Esophagus (tissue), 2 donors: Measurements from ENCODE around the gene ADARB2. TPM values are rescaled to one million over a fixed set of nuclear protein-coding genes. Genes with fewer than 3 reads are reported as not detected.

ENCODE experiments used
- H3K27ac ChIP-seq, 2 donors: one replicate each; pipeline ENCODE4 v1.5.1; 2013; ENCODE audit warnings: low read depth in 2 of 2, mild to moderate bottlenecking in 2 of 2, inconsistent platforms in 1 of 2, low read length in 1 of 2, moderate library complexity in 1 of 2
- H3K27me3 ChIP-seq, 2 donors: one replicate each; pipeline ENCODE4 v1.6.1; 2013; ENCODE audit warnings: low read length in 2 of 2, control low read depth in 1 of 2, mild to moderate bottlenecking in 1 of 2; ENCODE audit not compliant: insufficient read depth in 2 of 2, control insufficient read depth in 1 of 2
- H3K36me3 ChIP-seq, 2 donors: one replicate each; pipeline ENCODE4 v1.6.1; 2013; ENCODE audit warnings: low read length in 1 of 2; ENCODE audit not compliant: control insufficient read depth in 2 of 2, insufficient read depth in 2 of 2
- H3K4me1 ChIP-seq, 2 donors: one replicate each; pipeline ENCODE4 v1.6.1; 2013; ENCODE audit warnings: low read length in 1 of 2; ENCODE audit not compliant: control insufficient read depth in 2 of 2, insufficient read depth in 2 of 2
- H3K4me3 ChIP-seq, 2 donors: one replicate each; pipeline ENCODE4 v1.5.1; 2013; ENCODE audit warnings: low read length in 2 of 2, mild to moderate bottlenecking in 2 of 2, low read depth in 1 of 2, moderate library complexity in 1 of 2
- H3K9me3 ChIP-seq, 2 donors: one replicate each; pipeline ENCODE4 v1.6.1; 2013; ENCODE audit warnings: mild to moderate bottlenecking in 2 of 2, low read depth in 1 of 2, low read length in 1 of 2, moderate library complexity in 1 of 2; ENCODE audit not compliant: control insufficient read depth in 2 of 2, insufficient read depth in 1 of 2
- WGBS, 2 donors: extraction: QIAGEN DNeasy Blood & Tissue Kit; methylation state at CpG; one replicate each; pipeline ENCODE4 v1.1.7; 2013; 5-methylcytosine and 5-hydroxymethylcytosine counted together
- polyA plus RNA-seq, 2 donors: library from polyadenylated mRNA; stranded (reverse); fragments of 200-250 nt; gene quantifications; one replicate each; pipeline ENCODE4 v1.2.3, GENCODE V29; 2013
- donor health status: healthy with polysubstance abuse.
- donor health status: Bipolar disorder and iron deficiency.

ADARB2 gene
- polyA plus RNA-seq, 2 donors, result 0.33 to 0.65 TPM

- Histone ChIP-seq H3K4me3 (no peak overlapping the region), H3K27me3 (no peaks in the 10 kb centered on the region), H3K27ac (no peak overlapping the region), H3K9me3 (no peaks in the 10 kb centered on the region), H3K4me1 (peaks cover 0 to 3% of the 10 kb centered on the region in 2 donors), H3K36me3 (no peaks in the 10 kb centered on the region)
- 70 to 78% methylated on average over 11 of the region's 11 CpGs for WGBS, 2 donors
Observed at GRCh38 chr10:1726861-1727260, 10.5 kb downstream of the ADARB2 start.

GRCh38 chr10:1724921-1725488, 12.3 kb downstream of the ADARB2 start:
- WGBS, 2 donors, result 66 to 67% methylated on average over 15 of the region's 15 CpGs

DNA sequence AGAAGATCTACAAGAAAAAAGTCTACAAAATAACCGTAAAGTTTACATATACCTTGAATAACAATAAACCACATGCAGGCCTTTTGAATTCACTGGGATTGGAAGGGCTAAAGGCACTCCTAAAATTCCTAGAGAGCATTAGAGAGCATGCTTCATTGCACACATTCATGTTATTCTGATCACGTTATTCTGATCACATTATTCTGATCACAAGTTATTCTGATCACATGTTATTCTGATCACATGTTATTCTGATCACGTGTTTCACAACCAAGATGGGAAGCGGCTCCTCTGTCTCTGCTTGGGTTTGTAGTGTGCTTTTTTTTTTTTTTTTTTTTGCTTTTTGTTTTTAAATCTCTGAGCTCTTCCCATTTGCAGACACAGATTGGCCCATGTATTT, 20.5 kb downstream of the ADARB2 start:
- Histone ChIP-seq H3K36me3 (no peaks in the 10 kb centered on the region), H3K27ac (no peak overlapping the region), H3K27me3 (peaks cover 0 to 4% of the 10 kb centered on the region in 2 donors), H3K4me3 (no peak overlapping the region), H3K9me3 (peaks cover 2 to 5% of the 10 kb centered on the region in 2 donors), H3K4me1 (peaks cover 0 to 6% of the 10 kb centered on the region in 2 donors)
- 77 to 83% methylated on average over 4 of the region's 4 CpGs for WGBS, 2 donors

More at GRCh38 chr10:1724921-1725488, 12.3 kb downstream of the ADARB2 start:
- Histone ChIP-seq H3K36me3 (no peaks in the 10 kb centered on the region), H3K9me3 (no peaks in the 10 kb centered on the region), H3K27me3 (peaks cover 0 to 4% of the 10 kb centered on the region in 2 donors), H3K27ac (no peak overlapping the region), H3K4me3 (no peak overlapping the region), H3K4me1 (peaks cover 0 to 3% of the 10 kb centered on the region in 2 donors)

DNA sequence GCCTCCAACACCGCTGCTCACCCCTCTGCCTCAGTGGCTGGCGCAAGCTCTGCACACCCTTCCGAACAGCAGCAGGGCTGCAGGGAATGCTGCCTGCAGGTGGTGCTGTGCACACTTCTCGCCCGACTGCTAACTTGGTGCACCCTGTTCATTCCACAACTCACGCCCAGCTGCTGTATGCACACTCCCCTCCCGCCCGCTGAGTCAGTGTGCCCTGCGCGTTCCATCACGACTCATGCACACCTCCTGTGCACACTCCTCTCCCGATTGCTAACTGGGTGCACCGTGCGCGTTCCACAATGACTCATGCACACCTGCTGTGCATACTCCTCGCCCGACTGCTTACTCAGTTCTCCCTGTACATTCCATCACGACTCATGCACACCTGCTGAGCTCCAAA, 21.5 kb downstream of the ADARB2 start:
- Histone ChIP-seq H3K27me3 (peaks cover 0 to 4% of the 10 kb centered on the region in 2 donors), H3K36me3 (no peaks in the 10 kb centered on the region), H3K9me3 (peaks cover 2 to 5% of the 10 kb centered on the region in 2 donors), H3K4me3 (no peak overlapping the region), H3K4me1 (peaks cover 0 to 6% of the 10 kb centered on the region in 2 donors), H3K27ac (no peak overlapping the region)
- 35 to 38% methylated on average over 18 of the region's 18 CpGs for WGBS, 2 donors

GRCh38 chr10:1712944-1713671, 24.2 kb downstream of the ADARB2 start:
- Histone ChIP-seq H3K36me3 (no peaks in the 10 kb centered on the region), H3K4me3 (no peak overlapping the region), H3K9me3 (peaks cover 2 to 5% of the 10 kb centered on the region in 2 donors), H3K4me1 (peaks cover 0 to 6% of the 10 kb centered on the region in 2 donors), H3K27me3 (no peaks in the 10 kb centered on the region), H3K27ac (no peak overlapping the region)
- WGBS, 2 donors, result 88 to 90% methylated on average over 18 of the region's 18 CpGs

DNA sequence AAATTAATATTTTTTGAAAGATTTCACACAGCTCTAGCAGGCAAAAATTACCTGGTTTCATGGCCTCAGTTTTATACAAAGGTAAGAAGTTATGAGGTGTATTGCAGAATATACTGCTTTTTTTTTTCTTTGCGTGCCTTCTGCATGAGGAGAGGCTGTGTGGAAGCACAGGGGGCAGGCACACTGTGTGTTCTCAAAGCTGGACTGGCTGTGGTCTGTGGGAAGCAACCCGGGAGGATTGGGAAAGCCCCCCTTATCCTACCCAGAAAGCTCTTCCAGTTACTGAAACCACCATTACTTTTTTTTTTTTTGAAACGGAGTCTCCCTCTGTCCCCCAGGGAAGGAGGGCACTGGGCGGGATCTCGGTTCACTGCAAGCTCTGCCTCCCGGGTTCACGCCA, 25.0 kb downstream of the ADARB2 start:
- Histone ChIP-seq H3K36me3 (no peaks in the 10 kb centered on the region), H3K27ac (no peak overlapping the region), H3K4me3 (no peak overlapping the region), H3K4me1 (peaks cover 0 to 6% of the 10 kb centered on the region in 2 donors), H3K27me3 (no peaks in the 10 kb centered on the region), H3K9me3 (peaks cover 2 to 5% of the 10 kb centered on the region in 2 donors)
- WGBS, 2 donors, result 67 to 85% methylated on average over 3 to 5 of the region's 7 CpGs

GRCh38 chr10:1709161-1709560, 28.2 kb downstream of the ADARB2 start:
- H3K27me3 ChIP-seq, result no peaks in the 10 kb centered on the region
- no peaks in the 10 kb centered on the region for H3K36me3 ChIP-seq
- H3K9me3 ChIP-seq, result no peaks in the 10 kb centered on the region
- H3K4me3 ChIP-seq, result no peak overlapping the region
- no peak overlapping the region for H3K27ac ChIP-seq
- no peaks in the 10 kb centered on the region for H3K4me1 ChIP-seq
- 30 to 45% methylated on average over 2 of the region's 2 CpGs for WGBS, 2 donors

- 82 to 88% methylated on average over 7 of the region's 7 CpGs for WGBS, 2 donors
- no peak overlapping the region for H3K4me3 ChIP-seq
- H3K27me3 ChIP-seq, result no peaks in the 10 kb centered on the region
- no peaks in the 10 kb centered on the region for H3K9me3 ChIP-seq
- H3K27ac ChIP-seq, result no peak overlapping the region
- H3K4me1 ChIP-seq, result no peaks in the 10 kb centered on the region
- H3K36me3 ChIP-seq, result no peaks in the 10 kb centered on the region
Observed at GRCh38 chr10:1708746-1709145, 28.6 kb downstream of the ADARB2 start.

- Histone ChIP-seq H3K4me1 (no peaks in the 10 kb centered on the region), H3K36me3 (no peaks in the 10 kb centered on the region), H3K27me3 (no peaks in the 10 kb centered on the region), H3K9me3 (no peaks in the 10 kb centered on the region), H3K4me3 (no peak overlapping the region), H3K27ac (no peak overlapping the region)
- 20 to 43% methylated on average over 6 of the region's 6 CpGs for WGBS, 2 donors
Observed at GRCh38 chr10:1706711-1707110, 30.6 kb downstream of the ADARB2 start.

DNA sequence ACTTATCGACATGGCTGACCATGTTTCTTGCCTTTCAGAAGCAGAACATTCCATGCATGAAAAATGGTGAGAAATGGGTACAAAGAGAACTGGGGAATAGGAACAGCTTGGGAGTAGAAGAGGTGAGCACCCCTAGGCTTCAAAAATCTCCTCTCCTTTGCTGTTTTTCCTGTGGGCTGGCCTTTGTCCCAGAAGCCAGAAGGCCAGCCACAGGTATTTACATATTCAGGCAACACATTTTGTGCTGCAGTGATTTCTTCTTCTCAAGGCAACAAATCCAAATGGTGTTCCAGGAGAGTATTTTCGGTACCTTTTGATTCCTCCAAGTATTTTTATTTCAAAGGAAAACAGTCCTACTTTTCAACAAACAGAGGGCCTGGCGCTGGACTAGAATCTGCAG, 31.1 kb downstream of the ADARB2 start:
- WGBS, 2 donors, result 94 to 96% methylated on average over 3 of the region's 3 CpGs

More for the DNA sequence above, 31.1 kb downstream of the ADARB2 start:
- H3K27me3 ChIP-seq, result no peaks in the 10 kb centered on the region
- no peaks in the 10 kb centered on the region for H3K36me3 ChIP-seq
- no peaks in the 10 kb centered on the region for H3K4me1 ChIP-seq
- H3K27ac ChIP-seq, result no peak overlapping the region
- no peak overlapping the region for H3K4me3 ChIP-seq
- H3K9me3 ChIP-seq, result no peaks in the 10 kb centered on the region
